Right renal cortex interstitium (tissue), 3 donors: ENCODE data around the gene CHN2. TPM values are rescaled to one million over a fixed set of nuclear protein-coding genes. Genes with fewer than 3 reads are reported as not detected.

Experiments
- DNase-seq, 3 donors: peaks; one replicate each; pipeline ENCODE4 v3.0.0-alpha.2; 2013; ENCODE audit warnings: low read depth in 3 of 3, low spot score in 2 of 3
- polyA plus RNA-seq, 3 donors: library from polyadenylated mRNA; unstranded; fragments of 120-200 nt; gene quantifications; one replicate each; pipeline ENCODE4 v1.2.1, GENCODE V29; 2013; ENCODE audit not compliant: insufficient read length in 3 of 3

Gene CHN2
- polyA plus RNA-seq, 3 donors, result 14.3 to 20.8 (median 18.3) TPM

- DNase-seq, result no peak
Observed at GRCh38 chr7:29328045-29328444, 133.5 kb downstream of the CHN2 start.

- DNase-seq, result no peak
Observed at GRCh38 chr7:29328811-29329210, 134.2 kb downstream of the CHN2 start.

- DNase-seq, result no peak
Observed at GRCh38 chr7:29329686-29330085, 135.1 kb downstream of the CHN2 start.

- no peak for DNase-seq
Observed at GRCh38 chr7:29330136-29330535, 135.6 kb downstream of the CHN2 start.

GRCh38 chr7:29331163-29331562, 136.6 kb downstream of the CHN2 start:
- DNase-seq, result no peak

- no peak for DNase-seq
Observed at GRCh38 chr7:29332042-29332811, 137.7 kb downstream of the CHN2 start.

GRCh38 chr7:29332875-29333855, 138.6 kb downstream of the CHN2 start:
- no peak for DNase-seq

- DNase-seq, result no peak
Observed at GRCh38 chr7:29335188-29336083, 140.9 kb downstream of the CHN2 start.

- DNase-seq, result no peak
Observed at GRCh38 chr7:29337546-29338116, 143.1 kb downstream of the CHN2 start.

- no peak for DNase-seq
Observed at GRCh38 chr7:29340696-29341095, 146.1 kb downstream of the CHN2 start.

- DNase-seq, result no peak
Observed at GRCh38 chr7:29341156-29341555, 146.6 kb downstream of the CHN2 start.

- DNase-seq, result no peak
Observed at GRCh38 chr7:29342761-29343160, 148.2 kb downstream of the CHN2 start.

- no peak for DNase-seq
Observed at GRCh38 chr7:29343399-29343798, 148.8 kb downstream of the CHN2 start.

- no peak for DNase-seq
Observed at GRCh38 chr7:29344334-29344978, 149.9 kb downstream of the CHN2 start.

- DNase-seq, result no peak
Observed at GRCh38 chr7:29345590-29345989, 151.0 kb downstream of the CHN2 start.

GRCh38 chr7:29346231-29346978, 151.8 kb downstream of the CHN2 start:
- no peak for DNase-seq

GRCh38 chr7:29349362-29349761, 154.8 kb downstream of the CHN2 start:
- DNase-seq, result no peak

- DNase-seq, result no peak
Observed at GRCh38 chr7:29350351-29350750, 155.8 kb downstream of the CHN2 start.

- DNase-seq, result no peak
Observed at GRCh38 chr7:29352041-29352440, 157.5 kb downstream of the CHN2 start.
